HG02588 (cell line): ENCODE results near the gene UCP3.

ENCODE experiments used
- ATAC-seq: cut with Tn5 transposase; IDR thresholded peaks from one replicate; pipeline ENCODE4 v1.9.1; 2021; ENCODE audit warnings: mild to moderate bottlenecking, moderate library complexity; ENCODE audit not compliant: unreplicated experiment

UCP3 gene

GRCh38 chr11:74018331-74019005 lies 9.6 kb upstream of the UCP3 start:
- no peak for ATAC-seq

DNA sequence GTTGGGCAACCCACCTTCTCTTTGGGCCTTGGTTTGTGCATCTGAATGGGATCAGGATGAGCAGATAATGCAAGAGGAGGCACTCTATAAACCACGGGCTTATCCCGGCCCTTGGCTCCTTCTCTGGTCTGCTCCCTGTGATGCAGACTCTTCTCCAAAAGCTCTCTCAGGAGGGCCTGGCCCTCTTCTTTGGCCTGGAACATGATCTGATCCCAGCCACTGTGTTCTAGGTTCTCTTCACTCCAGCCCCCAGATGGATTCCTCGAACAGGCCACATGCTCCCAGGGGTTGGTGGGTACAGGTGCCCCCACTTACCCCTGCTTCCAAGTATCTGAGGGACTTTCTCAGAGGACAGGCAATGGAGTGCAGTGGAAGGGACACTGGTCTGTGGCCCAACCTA lies 8.7 kb upstream of the UCP3 start:
- no peak for ATAC-seq

- ATAC-seq: no peak
Measured at GRCh38 chr11:74015919-74016684, 7.2 kb upstream of the UCP3 start.

DNA sequence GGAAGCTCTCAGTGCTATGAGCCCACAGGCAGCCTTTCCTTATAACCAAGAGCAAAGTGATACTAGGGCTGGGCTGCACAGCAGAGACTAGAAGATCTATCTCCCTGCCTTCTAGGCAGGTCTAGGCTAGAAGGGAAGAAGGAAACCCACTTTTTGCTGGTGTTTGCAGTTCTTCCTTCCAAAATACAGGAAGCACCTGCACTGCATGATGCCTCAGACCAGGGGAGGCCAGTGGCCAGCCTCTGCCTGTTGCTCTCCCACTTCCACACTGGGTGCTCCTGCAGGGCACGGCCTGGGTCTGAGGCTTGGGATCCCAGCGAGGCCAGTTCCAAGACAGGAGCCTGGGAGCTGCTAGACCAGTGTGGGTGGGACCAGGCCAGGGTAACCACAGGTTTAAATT lies 6.0 kb upstream of the UCP3 start:
- ATAC-seq: no peak

DNA sequence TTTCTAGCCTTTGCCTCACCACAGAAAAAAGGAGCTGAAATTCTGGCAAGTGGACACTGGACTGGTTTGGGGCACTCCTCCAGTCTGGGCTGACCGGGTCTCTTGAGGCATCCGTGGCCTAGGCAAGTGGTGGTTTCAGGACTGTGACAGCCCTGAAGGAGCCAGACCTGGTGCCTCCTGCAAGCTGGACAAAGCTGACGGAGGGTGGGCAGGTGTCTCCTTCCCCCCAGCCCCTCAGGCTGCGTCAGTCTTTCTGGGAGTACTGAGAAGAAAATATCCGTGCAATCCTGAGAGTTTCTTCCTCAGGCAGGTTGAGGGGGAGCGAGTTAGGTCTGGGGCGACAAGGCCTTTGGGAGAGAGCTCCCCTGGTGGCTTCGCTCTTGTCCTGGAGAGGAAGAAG lies 4.3 kb upstream of the UCP3 start:
- ATAC-seq: no peak

DNA sequence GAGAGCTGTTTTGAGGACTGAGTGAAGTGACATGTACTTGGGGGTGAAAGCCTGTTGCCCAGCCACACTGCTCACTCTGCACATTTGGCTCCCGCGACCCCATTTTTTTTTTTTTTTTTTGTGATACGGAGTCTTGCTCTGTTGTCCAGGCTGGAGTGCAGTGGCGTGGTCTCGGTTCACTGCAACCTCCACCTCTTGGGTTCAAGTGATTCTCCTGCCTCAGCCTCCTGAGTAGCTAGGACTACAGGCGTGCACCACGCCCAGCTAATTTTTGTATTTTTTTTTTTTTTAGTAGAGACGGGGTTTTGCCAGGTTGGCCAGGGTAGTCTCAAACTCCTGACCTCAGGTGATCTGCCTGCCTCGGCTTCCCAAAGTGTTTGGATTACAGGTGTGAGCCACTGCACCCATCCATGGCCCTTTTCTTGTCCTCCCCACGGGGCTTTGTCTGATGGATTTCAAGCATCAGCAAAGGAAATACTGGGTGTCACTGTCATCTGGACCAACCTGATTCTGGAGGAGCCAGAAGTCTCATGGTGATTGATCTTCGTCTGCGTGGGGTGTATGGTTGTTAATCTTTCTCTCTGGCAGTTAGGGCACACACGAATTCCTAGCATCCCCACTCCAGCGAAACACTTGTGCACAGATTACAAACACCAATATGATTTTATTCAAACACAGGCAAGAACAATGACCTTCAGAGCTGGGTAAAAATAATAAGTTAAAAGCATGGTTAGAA lies 3.4 kb upstream of the UCP3 start:
- no peak for ATAC-seq

DNA sequence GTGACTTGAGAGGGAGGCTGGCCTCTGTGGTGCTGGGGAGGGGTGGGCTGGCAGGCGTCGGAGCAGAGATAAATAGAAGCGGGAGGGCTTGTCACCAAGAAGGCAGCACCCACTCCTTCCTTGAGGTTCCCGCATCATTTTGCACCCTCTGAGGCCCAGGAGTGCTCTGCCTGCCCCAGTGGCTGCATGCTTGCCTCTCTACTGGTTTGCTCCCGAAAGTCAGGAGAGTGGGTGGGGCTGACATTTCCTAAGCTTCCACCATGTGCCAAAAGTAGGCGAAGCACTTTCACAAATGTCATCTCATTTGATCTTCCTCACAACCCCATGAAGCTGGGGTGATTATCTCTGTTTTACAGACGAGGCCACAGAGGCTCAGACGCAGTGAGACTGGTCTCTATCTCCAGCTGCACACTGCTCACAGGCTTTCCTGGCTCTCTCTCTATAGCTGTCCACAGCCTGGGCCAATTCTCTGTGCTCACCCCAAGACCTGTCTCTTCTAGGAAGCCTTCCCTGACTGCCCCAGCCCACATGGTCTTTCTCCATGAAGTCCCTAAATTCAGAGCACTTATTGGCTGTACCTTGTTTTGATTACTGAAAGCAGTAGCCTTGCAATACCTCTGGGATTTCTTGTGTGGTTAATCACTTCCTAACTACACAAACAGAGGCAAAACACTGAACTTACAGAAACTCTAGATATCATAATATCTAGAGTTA lies 2.6 kb upstream of the UCP3 start:
- ATAC-seq: no peak

DNA sequence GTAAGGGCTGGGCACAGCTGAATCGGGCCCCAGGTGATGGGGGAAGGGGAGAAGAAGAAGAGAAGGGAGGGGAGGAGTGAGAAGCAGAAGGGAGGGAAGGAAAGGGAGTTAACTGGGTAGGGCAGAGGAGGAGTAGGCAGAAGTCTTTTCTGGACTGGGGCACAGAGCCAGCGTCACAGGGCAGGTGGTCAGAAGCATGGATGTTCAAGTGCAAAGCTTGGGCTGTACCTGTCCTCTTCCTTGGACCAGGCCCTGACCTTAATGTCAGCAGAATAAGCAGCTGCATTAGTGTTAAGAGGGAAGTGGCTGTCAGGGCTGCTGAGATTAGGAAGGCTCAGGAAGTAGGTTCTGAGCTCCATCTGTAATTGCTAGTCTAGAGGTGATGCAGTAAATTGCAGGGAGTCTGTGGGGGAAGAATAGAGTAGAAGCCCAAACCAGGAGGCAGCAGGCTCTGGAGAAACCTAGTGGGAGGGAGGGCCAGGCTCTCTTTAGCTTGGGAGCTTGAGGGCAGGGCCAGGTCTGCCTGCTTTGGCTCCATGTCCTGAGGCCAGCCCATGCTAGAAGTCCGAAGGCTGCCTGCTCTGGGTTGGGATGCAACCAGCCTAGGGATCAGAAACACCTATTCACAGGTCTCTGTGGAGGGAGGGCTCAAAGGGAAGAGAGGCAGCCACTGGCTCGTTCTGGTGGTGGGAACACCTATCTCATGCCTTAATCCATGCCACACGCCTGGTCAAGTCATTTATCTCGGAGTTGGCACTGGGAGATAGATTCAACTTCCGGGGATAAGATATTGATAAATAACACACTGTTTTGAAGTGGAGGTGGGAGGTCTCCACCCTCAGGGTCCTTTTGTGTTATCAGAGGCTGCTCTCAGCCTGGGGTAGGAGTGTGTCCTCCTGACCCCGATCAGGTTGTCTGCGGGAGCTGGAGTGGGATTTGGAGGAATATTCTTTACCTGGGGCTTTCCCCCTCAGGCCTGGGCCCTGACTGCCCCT lies 1.7 kb upstream of the UCP3 start:
- no peak for ATAC-seq

DNA sequence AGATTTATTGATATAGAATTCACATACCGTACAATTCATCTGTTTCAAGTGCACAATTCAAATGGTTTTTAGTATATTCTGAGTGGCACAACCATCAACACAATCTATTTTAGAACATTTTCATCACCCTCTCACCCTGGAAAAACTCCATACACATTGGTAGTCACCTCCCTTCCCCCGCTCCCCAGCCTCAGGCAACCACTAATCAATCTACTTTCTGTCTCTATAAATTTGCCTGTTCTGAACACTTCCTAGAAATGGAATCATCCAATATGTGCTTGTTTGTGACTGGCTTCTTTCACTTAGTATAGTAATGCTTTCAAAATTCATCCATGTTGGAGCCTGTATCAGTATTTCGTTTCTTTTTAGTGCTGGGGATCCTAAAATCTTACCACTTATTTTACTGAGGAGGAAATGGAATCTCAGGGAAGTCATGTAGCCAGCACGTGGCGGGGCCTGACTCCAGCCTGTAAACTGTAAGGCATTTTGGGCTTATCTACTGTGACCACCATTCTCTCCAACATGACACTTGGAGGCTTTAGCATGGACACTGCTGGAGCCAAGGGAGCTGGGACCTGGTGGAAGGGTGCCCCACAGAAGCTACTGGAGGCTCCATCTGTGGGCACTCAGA lies 905 bp upstream of the UCP3 start:
- no peak for ATAC-seq

- no peak for ATAC-seq
Measured at GRCh38 chr11:74009230-74009547, 304 bp upstream of the UCP3 start.

DNA sequence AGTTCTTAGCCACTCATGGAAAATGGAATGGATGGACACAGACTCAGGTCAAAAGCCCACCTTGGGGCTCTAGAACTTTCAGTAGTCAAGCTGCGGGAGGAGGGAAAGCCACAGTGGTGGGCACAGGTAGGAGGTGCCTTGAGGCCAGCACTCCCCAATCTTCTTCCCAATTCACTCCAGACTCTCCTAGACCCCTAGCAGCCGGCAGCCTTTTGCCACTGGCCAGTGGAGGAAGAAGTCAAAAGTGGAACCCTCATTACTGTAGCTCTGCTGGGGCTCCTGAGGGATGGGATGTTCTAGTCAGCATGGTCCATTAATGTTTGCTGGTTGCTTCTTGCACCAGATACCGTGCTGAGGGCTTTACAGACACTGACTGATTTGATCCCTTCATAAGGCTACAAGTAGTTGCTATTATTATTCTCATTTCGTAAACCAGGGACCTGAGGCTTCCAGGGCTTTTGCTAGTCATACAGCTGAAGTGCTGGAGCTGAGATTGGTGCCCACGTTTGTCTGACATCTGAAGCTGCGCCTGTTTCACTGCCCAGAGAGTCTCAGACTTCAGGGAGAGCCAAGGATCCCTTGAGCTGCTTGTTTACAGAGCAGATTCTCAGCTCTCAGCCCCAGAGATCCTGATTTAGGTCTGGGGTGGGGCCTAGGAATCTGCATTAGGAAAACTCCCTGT lies 1.1 kb downstream of the UCP3 start:
- no peak for ATAC-seq

GRCh38 chr11:74006743-74007304 lies 2.1 kb downstream of the UCP3 start:
- no peak for ATAC-seq

- no peak for ATAC-seq
Measured at GRCh38 chr11:74005721-74006517, 3.0 kb downstream of the UCP3 start.

DNA sequence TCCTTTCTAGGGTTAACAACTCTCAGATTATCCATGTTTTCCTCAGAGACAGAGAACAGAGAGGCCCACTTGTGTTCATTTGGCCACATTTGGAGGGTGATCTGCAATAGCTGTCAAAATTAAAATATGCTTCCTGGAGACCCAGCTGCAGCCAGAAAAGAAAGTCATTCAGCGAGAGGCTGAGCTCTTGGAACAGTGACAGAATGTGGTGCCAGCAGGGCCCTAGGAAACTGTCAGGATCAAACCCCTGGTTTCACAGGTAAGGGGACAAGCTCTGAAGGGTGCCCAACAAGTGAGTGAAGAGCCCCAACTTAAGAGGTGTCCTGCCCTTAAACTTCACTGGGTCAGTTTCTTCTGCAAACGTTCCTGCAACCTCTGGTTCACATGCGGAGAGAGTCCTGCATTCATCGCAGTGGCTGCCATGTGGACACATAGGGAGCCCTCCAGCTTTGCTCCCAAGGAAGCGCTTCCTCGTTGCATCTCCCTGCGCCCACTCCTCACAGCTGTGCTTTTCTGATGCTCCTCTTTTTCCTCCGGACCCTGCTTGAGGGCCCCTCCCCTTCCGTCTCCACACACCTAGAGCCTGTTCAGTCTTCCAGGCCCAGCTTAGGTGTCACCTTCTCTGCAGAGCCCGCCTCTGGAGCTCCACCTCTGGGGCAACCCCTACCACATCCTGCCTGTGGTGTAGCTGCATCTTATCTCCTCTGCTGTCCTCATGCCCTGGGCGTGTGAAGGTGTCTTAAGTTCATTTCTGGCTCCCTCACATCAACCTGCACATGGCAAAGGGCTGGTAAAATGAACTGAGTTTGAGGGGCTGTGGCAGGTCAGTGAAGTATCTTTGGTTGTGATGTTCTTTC lies 3.9 kb downstream of the UCP3 start:
- no peak for ATAC-seq

DNA sequence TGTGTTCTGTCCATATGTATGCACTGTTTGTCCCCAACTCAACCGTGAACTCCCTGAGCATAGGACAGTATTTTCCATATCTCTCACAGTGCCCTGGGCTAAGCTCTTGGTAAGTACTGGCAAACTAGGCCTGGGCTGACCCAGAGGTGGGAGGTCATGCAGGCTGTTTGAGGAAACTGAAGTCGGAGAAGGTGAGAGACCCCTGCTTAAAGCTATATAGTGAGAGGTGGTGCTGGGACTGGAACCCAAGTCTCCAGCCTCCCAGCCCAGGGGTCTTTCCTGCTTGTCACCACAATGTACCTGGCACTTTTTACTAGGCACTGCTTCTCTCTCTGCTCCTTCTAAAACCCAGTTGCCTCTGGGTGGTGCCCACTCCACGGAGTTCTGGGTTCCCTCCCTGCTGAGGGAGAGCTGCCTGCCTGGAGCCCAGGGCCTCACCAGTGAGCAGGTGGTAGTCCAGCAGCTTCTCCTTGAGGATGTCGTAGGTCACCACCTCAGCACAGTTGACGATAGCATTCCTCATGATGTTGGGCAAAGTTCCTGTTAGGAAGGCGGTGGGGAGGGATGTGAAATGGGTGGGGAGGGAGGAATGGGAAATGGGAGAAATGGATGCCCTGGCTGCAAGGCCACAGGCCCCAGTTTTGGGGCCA lies 4.7 kb downstream of the UCP3 start:
- ATAC-seq: no peak

DNA sequence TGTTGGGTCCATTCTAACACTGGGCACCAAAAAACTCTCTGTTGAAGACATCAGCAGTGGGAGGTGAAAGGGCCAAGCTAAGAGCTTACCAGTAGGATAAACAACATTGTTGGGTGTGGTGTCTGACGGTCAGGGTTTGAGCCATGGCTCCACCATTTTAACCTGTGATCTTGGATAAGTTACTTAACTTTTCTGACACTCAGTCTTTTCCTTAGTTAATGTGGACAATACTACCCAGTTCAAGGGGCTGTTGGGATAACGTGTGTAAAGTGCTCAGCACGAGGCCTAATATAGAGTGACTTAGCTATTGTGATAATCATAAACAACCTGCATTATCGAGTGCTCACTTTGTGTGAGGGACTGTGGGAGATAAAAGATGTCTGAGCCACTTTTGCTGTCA lies 6.1 kb downstream of the UCP3 start:
- ATAC-seq: no peak

GRCh38 chr11:74001822-74002286 lies 7.0 kb downstream of the UCP3 start:
- ATAC-seq: no peak
